ENCODE results near the gene TP63. TPM values are rescaled to one million over a fixed set of nuclear protein-coding genes. Genes with fewer than 3 reads are reported as not detected.

The TP63 gene
- total RNA-seq, 1 donor from 2014 or later, result 1.1 TPM

- Histone ChIP-seq H3K36me3 (ENCODE audit: insufficient read depth, low read length) (no peaks in the 10 kb centered on the region), H3K9ac (ENCODE audit: low read length) (no peak overlapping the region), H3K4me2 (ENCODE audit: low read length) (no peak overlapping the region), H4K20me1 (ENCODE audit: insufficient read depth, low read length) (no peaks in the 10 kb centered on the region), H3K9me3 (ENCODE audit: insufficient read depth, low read depth, low read length) (no peaks in the 10 kb centered on the region), H3K4me1 (ENCODE audit: insufficient read depth, low read length) (no peaks in the 10 kb centered on the region), H3K4me3 (ENCODE audit: insufficient read depth, low read depth, low read length) (no peak overlapping the region), H2AFZ (ENCODE audit: low read depth, low read length) (no peak overlapping the region), H3K27ac (ENCODE audit: low read depth, low read length) (no peak overlapping the region), H3K27me3 (ENCODE audit: insufficient read depth, low read length) (no peaks in the 10 kb centered on the region), H3K79me2 (ENCODE audit: insufficient read depth, low read length) (no peaks in the 10 kb centered on the region)
- DNase-seq (ENCODE audit: low read depth), result no peak
- peak overlapping the region; percentile 37 for H3K4me3 Mint-ChIP-seq (ENCODE audit: unreplicated experiment)
- no peaks in the 10 kb centered on the region for H3K9me3 Mint-ChIP-seq (ENCODE audit: unreplicated experiment)
- H3K27me3 Mint-ChIP-seq (ENCODE audit: low read depth, unreplicated experiment), result no peaks in the 10 kb centered on the region
- no peak for FAIRE-seq
- H3K36me3 Mint-ChIP-seq (ENCODE audit: low read depth, unreplicated experiment), result no peaks in the 10 kb centered on the region
- H3K27ac Mint-ChIP-seq (ENCODE audit: unreplicated experiment), result no peak overlapping the region
- peaks cover 8% of the 10 kb centered on the region for H3K4me1 Mint-ChIP-seq (ENCODE audit: low read depth, unreplicated experiment)
- TF ChIP-seq EZH2 (IDR thresholded peaks at IDR 0.05; ENCODE audit: insufficient read depth, low read length), result no peak
- no peak for TF ChIP-seq CTCF (IDR thresholded peaks at IDR 0.05; ENCODE audit: insufficient read depth, low read depth, low read length)
These were observed 159.5 kb downstream of the TP63 start for GRCh38 chr3:189790658-189791057.

GRCh38 chr3:189792046-189792929 lies 161.1 kb downstream of the TP63 start:
- H3K4me2 ChIP-seq (ENCODE audit: low read length), result no peak overlapping the region
- H3K9me3 ChIP-seq (ENCODE audit: insufficient read depth, low read depth, low read length), result no peaks in the 10 kb centered on the region
- no peak overlapping the region for H2AFZ ChIP-seq (ENCODE audit: low read depth, low read length)
- no peaks in the 10 kb centered on the region for H3K36me3 Mint-ChIP-seq (ENCODE audit: low read depth, unreplicated experiment)
- no peaks in the 10 kb centered on the region for H3K27me3 ChIP-seq (ENCODE audit: insufficient read depth, low read length)
- FAIRE-seq, result no peak
- H4K20me1 ChIP-seq (ENCODE audit: insufficient read depth, low read length), result no peaks in the 10 kb centered on the region
- H3K9me3 Mint-ChIP-seq (ENCODE audit: unreplicated experiment), result no peaks in the 10 kb centered on the region
- no peak overlapping the region for H3K27ac ChIP-seq (ENCODE audit: low read depth, low read length)
- no peaks in the 10 kb centered on the region for H3K27me3 Mint-ChIP-seq (ENCODE audit: low read depth, unreplicated experiment)
- no peaks in the 10 kb centered on the region for H3K36me3 ChIP-seq (ENCODE audit: insufficient read depth, low read length)
- DNase-seq (ENCODE audit: low read depth), result no peak
- TF ChIP-seq EZH2 (IDR thresholded peaks at IDR 0.05; ENCODE audit: insufficient read depth, low read length) (no peak), CTCF (IDR thresholded peaks at IDR 0.05; ENCODE audit: insufficient read depth, low read depth, low read length) (no peak)
- H3K79me2 ChIP-seq (ENCODE audit: insufficient read depth, low read length), result no peaks in the 10 kb centered on the region
- H3K4me3 ChIP-seq (ENCODE audit: insufficient read depth, low read depth, low read length), result no peak overlapping the region
- H3K4me1 Mint-ChIP-seq (ENCODE audit: low read depth, unreplicated experiment), result peaks cover 8% of the 10 kb centered on the region
- H3K4me1 ChIP-seq (ENCODE audit: insufficient read depth, low read length), result no peaks in the 10 kb centered on the region
- no peak overlapping the region for H3K9ac ChIP-seq (ENCODE audit: low read length)
- no peak overlapping the region for H3K27ac Mint-ChIP-seq (ENCODE audit: unreplicated experiment)
- no peak overlapping the region for H3K4me3 Mint-ChIP-seq (ENCODE audit: unreplicated experiment)

GRCh38 chr3:189794518-189794917 lies 163.3 kb downstream of the TP63 start:
- Histone ChIP-seq H4K20me1 (ENCODE audit: insufficient read depth, low read length) (no peaks in the 10 kb centered on the region), H3K79me2 (ENCODE audit: insufficient read depth, low read length) (no peaks in the 10 kb centered on the region), H3K27ac (ENCODE audit: low read depth, low read length) (no peak overlapping the region), H3K4me2 (ENCODE audit: low read length) (no peak overlapping the region), H3K4me1 (ENCODE audit: insufficient read depth, low read length) (no peaks in the 10 kb centered on the region), H3K4me3 (ENCODE audit: insufficient read depth, low read depth, low read length) (no peak overlapping the region), H3K9me3 (ENCODE audit: insufficient read depth, low read depth, low read length) (no peaks in the 10 kb centered on the region), H3K36me3 (ENCODE audit: insufficient read depth, low read length) (no peaks in the 10 kb centered on the region), H3K27me3 (ENCODE audit: insufficient read depth, low read length) (no peaks in the 10 kb centered on the region), H2AFZ (ENCODE audit: low read depth, low read length) (no peak overlapping the region), H3K9ac (ENCODE audit: low read length) (no peak overlapping the region)
- Mint-ChIP-seq H3K9me3 (ENCODE audit: unreplicated experiment) (no peaks in the 10 kb centered on the region), H3K4me3 (ENCODE audit: unreplicated experiment) (no peak overlapping the region), H3K27me3 (ENCODE audit: low read depth, unreplicated experiment) (no peaks in the 10 kb centered on the region), H3K27ac (ENCODE audit: unreplicated experiment) (no peak overlapping the region), H3K36me3 (ENCODE audit: low read depth, unreplicated experiment) (no peaks in the 10 kb centered on the region), H3K4me1 (ENCODE audit: low read depth, unreplicated experiment) (peaks cover 9% of the 10 kb centered on the region)
- DNase-seq (ENCODE audit: low read depth) (no peak), FAIRE-seq (no peak)
- TF ChIP-seq EZH2 (IDR thresholded peaks at IDR 0.05; ENCODE audit: insufficient read depth, low read length), result no peak
- TF ChIP-seq CTCF (IDR thresholded peaks at IDR 0.05; ENCODE audit: insufficient read depth, low read depth, low read length), result no peak

All from astrocyte (in vitro differentiated cells and primary cell).